Omental fat pad (tissue), 4 donors: ENCODE measurements around the gene GPAT2. TPM values are rescaled to one million over a fixed set of nuclear protein-coding genes. Genes with fewer than 3 reads are reported as not detected.
"Not testable (repeated sequence)": the region's sequence is repeated elsewhere in the genome, so short reads cannot be mapped to it uniquely, and the experiment has no call there.

Source experiments
- ATAC-seq: fragments of 150-250 bp; one replicate; pipeline ENCODE4 v1.9.1; 2016; ENCODE audit warnings: mild to moderate bottlenecking, moderate library complexity; ENCODE audit not compliant: low FRiP score
- DNase-seq: peaks from one replicate; pipeline ENCODE4 v3.0.0-alpha.2; 2019; ENCODE audit warnings: low spot score
- total RNA-seq, 4 donors: library from RNA; depleted of rRNA; stranded (reverse); fragments of >200 nt; gene quantifications; one replicate each; pipeline ENCODE4 v1.1.0, GENCODE V29; 2016
- TF ChIP-seq, protein P1 (sequence below), 3 donors: fragments of 450-650 bp; IDR thresholded peaks; one replicate each; pipeline ENCODE4 v1.5.1; 2016 to 2017; ENCODE audit warnings: antibody characterized with exemption in 3 of 3, mild to moderate bottlenecking in 3 of 3, moderate library complexity in 2 of 3

Gene GPAT2
- total RNA-seq, 4 donors from 2014 or later = 4.3 to 17.2 (median 11.4) TPM

- no peak for ATAC-seq
- no peak for DNase-seq
- TF ChIP-seq, protein P1, sequence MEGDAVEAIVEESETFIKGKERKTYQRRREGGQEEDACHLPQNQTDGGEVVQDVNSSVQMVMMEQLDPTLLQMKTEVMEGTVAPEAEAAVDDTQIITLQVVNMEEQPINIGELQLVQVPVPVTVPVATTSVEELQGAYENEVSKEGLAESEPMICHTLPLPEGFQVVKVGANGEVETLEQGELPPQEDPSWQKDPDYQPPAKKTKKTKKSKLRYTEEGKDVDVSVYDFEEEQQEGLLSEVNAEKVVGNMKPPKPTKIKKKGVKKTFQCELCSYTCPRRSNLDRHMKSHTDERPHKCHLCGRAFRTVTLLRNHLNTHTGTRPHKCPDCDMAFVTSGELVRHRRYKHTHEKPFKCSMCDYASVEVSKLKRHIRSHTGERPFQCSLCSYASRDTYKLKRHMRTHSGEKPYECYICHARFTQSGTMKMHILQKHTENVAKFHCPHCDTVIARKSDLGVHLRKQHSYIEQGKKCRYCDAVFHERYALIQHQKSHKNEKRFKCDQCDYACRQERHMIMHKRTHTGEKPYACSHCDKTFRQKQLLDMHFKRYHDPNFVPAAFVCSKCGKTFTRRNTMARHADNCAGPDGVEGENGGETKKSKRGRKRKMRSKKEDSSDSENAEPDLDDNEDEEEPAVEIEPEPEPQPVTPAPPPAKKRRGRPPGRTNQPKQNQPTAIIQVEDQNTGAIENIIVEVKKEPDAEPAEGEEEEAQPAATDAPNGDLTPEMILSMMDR (IDR thresholded peaks at IDR 0.05) = no peak
Observed at GRCh38 chr2:96065381-96065930, 30.7 kb upstream of the GPAT2 start.

DNA sequence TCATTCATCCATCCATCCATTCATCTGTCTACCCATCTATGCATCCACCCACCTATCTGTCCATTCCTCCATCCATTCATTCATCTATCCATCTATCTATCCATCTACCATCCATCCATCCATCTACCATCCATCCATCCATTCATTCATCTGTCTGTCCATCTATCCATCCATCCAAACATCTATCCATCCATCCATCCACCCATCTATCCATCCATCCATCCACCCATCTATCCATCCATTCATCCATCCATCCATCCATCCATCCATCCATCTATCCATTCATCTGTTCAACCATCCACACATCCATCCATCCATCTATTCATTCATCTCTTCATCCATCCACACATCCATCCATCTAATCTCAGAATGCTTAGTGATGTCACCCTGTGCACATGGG is 30.0 kb upstream of the GPAT2 start:
- not testable (repeated sequence) for ATAC-seq, DNase-seq

DNA sequence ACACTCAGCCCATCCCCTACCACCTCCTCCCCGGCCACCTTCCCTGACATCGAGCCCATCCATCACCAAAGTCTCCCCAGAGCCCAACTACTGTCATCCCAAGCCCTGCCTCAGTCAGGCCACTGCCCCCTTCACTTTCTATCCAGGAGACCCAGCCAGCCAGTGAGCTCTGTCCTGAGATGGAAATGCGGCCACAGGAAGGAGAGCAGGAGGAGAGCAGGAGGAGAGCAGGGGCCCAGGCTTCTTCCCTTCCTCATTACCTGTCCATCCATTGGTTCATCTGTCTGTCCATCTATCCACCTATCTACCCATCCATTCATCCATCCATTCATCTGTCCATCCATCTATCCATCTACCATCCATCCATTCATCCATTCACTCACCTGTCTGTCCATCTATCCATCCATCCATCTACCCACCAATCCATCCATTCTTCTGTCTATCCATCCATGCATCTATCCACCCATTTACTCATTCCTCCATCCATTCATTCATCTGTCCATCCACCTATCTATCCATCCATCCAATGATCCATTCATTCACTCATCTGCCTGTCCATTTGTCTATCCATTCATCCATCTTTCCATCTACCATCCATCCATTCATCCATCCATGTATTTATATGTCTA is 29.4 kb upstream of the GPAT2 start:
- DNase-seq, ATAC-seq: not testable (repeated sequence)

DNA sequence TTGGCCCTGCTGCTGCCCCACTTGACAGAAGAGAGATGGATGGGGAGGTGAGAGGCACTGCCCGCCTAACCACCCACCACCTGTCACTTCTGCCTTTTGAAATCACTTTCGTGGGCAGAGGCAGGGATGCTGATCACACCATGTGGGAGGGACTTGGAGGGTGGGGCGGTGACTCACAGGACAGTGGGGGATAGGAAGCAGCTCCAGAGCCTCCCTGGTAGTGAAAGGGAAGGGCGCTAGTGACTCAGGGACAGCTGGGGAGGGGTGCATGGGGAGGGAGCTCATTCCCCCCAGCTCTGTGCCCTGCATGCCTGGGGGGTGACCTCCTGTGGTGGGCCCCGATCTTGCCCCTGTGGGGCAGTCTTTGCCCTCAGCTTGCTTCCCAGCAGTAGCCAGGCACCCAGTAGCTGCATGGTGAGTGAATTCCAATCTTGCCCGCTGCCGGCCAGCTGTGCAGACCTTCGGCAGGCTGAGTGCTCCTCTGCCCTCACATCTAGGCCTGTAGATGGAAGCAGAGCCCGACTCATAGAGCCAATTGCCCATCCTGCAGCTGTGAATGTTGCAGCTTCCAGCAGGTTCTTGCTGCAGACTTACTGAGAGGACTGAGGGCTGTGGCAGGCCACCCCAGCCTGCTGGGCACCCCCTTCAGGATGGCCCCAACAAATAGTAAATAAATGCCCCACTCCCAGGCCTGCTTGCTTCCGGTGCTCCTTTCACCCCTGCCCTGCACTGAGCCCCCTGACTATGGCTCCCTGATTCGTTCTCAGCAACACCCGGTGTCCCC is 28.6 kb upstream of the GPAT2 start:
- not testable (repeated sequence) for DNase-seq
- ATAC-seq = peak; percentile 84

DNA sequence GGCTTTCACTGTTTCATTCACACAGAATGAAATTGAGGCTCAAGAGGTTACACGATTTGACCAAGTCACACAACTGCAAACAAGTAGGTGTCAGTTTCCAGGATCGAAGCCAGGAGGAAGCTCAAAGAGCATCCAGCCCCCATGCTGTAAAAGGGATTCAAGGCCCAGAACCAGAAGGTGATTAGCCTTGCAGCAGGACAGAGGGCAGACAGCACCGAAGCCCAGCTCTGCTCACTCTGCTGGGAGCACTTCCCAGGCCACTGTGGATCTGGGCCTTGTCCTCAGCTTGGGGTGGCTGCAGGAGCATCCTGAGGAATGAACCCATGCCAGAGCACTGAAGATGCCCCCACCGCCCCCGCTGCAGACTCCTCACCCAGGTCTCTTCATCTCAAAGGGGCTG is 27.8 kb upstream of the GPAT2 start:
- ATAC-seq, DNase-seq: not testable (repeated sequence)

GRCh38 chr2:96061901-96062300 is 27.2 kb upstream of the GPAT2 start:
- not testable (repeated sequence) for ATAC-seq, DNase-seq

GRCh38 chr2:96061197-96061817 is 26.6 kb upstream of the GPAT2 start:
- ATAC-seq, DNase-seq: not testable (repeated sequence)

DNA sequence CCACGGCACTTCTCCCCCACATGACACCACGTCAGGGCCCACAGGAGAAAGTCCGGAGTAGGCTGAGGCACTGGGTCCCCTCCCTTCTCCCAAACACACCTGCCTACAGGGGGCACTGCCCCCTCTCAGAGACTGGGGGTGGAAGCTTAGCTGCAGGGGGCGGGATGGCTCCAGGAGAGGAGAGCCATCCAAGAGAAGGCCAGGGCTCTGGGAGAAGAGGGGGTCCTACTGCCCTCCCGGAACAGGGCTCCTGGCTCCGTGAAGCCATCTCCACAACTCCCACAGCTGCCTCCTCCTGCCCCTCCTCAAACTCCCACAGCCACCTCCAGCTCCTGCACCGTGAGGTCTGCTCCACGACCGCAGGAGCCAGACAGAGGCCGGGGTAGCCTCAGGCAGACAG is 25.6 kb upstream of the GPAT2 start:
- not testable (repeated sequence) for ATAC-seq, DNase-seq

GRCh38 chr2:96059443-96059842 is 24.7 kb upstream of the GPAT2 start:
- DNase-seq, ATAC-seq: not testable (repeated sequence)

GRCh38 chr2:96055830-96056229 is 21.1 kb upstream of the GPAT2 start:
- not testable (repeated sequence) for DNase-seq, ATAC-seq

DNA sequence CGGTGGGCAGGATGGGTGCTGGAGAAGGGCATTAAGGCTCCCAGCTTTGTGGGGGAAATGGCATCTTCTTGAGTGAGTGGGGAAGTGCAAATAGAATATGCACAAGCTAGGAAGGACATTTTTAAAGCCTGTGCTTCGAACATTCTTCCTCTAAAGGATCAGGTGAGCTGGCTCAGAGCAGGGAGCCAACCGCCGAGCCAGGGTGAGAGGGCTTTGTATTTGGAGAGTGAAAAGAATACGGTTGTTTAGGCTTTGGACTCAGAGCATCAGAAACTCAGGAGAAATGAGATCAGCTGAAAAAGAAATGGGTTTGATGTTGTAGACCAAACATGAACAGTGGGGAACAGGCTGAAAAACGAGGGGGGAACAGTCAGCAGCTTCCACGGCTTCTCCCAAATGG is 19.8 kb upstream of the GPAT2 start:
- DNase-seq = not testable (repeated sequence)

DNA sequence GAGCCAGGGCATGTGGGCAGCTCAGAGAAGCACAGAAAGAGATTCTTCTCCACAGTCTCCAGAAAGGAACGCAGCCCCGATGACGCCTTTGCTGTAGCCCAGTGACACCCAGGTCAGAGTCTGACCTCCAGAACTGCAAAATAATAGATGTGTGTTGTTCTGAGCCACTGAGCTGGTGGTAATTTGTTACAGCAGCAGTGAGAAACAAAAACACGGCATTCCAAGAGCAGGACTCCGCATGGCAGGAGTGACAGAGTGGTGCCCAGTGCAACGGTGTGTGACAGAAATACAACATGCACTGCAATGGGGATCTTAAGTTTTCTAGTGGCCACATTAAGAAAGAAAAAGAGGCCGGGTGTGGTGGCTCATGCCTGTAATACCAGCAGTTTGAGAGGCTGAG is 18.7 kb upstream of the GPAT2 start:
- DNase-seq, ATAC-seq: not testable (repeated sequence)

More for the DNA sequence above, 19.8 kb upstream of the GPAT2 start:
- ATAC-seq = not testable (repeated sequence)

DNA sequence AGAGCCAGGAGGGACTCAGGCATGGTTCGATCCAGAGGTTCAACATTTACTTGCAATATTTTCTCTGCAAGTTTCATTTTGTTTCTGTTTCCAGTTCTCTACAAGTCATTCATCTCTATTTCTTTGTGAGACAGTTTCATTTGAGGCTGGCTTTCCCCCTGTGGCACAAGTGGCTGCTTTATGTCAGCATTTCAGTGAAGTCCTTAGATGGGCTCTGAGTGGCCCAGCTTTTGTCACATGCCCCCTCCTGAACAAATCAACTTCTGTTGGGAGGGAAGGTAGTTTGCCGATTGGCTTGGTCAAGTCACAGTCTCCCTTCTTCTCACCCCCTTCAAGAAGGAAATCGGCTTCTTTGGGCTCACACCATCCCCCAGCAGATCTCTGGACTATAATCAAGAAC is 17.9 kb upstream of the GPAT2 start:
- DNase-seq, ATAC-seq: not testable (repeated sequence)

GRCh38 chr2:96049917-96050262 is 15.2 kb upstream of the GPAT2 start:
- not testable (repeated sequence) for DNase-seq, ATAC-seq

DNA sequence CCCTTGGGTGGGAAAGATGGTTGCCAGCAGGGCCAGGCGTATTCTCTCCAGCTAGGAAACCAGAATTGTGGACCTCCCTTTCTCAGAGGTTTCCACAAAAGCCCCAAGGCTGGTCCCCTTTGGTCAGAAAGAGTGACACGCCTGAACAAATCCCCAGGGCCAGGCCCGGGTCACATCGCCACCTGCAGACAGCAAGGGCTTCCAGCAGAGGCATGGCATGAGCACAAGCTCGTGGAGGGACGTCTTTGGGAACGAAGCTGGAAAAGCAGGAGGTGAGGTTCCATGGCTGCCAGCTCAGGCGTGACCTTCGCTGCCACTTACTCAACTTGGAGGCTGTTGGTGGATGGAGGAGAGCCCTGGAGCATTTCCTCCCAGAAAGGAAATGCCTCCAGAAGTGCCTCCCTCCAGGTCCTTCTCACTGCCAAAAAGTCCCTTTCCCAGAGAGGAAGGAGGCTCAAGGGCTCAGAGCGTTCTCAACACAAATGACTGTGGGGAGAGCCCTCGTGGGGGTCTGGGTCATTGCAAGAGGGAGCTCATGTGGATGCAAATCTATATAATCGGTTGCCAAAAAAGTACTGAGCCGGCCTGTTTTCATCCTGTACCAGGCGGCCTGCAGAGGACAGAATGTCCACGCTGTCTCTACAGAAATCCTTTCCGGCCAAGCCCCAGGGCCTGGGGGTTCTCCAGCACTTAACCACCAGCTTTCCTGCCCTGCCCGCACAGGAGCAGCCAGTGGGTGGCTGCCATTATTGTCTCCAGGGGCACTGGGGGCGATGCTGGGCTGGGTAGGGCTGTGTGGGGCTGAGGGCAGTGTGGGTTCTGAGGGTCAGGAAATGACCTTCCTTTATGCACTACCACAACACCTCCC is 14.6 kb upstream of the GPAT2 start:
- not testable (repeated sequence) for ATAC-seq

DNA sequence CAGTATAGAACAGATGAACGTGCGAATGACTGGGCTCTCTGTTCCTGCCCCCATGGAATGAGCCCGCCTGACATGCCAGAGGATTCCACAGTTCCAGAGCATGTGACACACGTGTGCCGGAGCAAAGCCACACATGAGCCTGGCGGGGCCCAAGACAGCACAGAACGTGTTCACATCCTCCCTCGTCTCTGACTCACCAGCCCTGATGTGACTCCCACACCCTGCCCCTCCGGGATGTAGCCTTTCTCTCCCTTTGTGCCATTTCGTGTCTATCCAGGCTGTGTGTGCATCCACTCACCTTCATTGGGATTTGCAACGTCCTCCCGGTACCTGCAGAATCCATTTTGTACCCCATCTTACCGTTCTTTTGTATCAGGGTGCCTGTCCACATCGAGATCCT is 838 bp upstream of the GPAT2 start:
- not testable (repeated sequence) for ATAC-seq, DNase-seq

More for the DNA sequence above, 14.6 kb upstream of the GPAT2 start:
- not testable (repeated sequence) for DNase-seq

GRCh38 chr2:96033997-96034396 is 719 bp downstream of the GPAT2 start:
- ATAC-seq = not testable (repeated sequence)

More at GRCh38 chr2:96033997-96034396, 719 bp downstream of the GPAT2 start:
- not testable (repeated sequence) for DNase-seq
